SK-N-SH treated with all-trans-retinoic acid at 6 μM for 48 hours (cell line): ENCODE measurements around the gene PIK3R6.

ENCODE experiments used
- ATAC-seq: fragments of 200-7000 bp; cut with Tn5 transposase; 3 replicates; pipeline ENCODE4 v1.9.1; 2020; ENCODE audit warnings: mild to moderate bottlenecking, moderate library complexity
- ARNTL ChIP-seq: fragments of 450-650 bp; formaldehyde crosslinking; IDR thresholded peaks from 2 replicates; pipeline ENCODE4 v1.5.0; 2020; ENCODE audit warnings: low read depth, mild to moderate bottlenecking, moderate library complexity, borderline replicate concordance
- BACH2 ChIP-seq: fragments of 250-450 bp; sonication (Bioruptor Pico); IDR thresholded peaks from 2 replicates; pipeline ENCODE4 v1.9.0; 2021; ENCODE audit warnings: mild to moderate bottlenecking, borderline replicate concordance
- CREB5 ChIP-seq: fragments of 250-450 bp; sonication (Bioruptor Pico); IDR thresholded peaks from 2 replicates; pipeline ENCODE4 v1.5.1; 2020; ENCODE audit warnings: low read depth, mild to moderate bottlenecking, moderate library complexity
- CSDC2 ChIP-seq: fragments of 250-450 bp; sonication (Bioruptor Pico); IDR thresholded peaks from 2 replicates; pipeline ENCODE4 v1.5.0; 2020; ENCODE audit warnings: mild to moderate bottlenecking, moderate library complexity
- CSRNP3 ChIP-seq: fragments of 250-450 bp; sonication (Bioruptor Pico); IDR thresholded peaks from 2 replicates; pipeline ENCODE4 v1.5.1; 2021; ENCODE audit warnings: mild to moderate bottlenecking, moderate library complexity
- ESRRG ChIP-seq: fragments of 250-450 bp; sonication (Bioruptor Pico); IDR thresholded peaks from 2 replicates; pipeline ENCODE4 v1.6.1; 2021; ENCODE audit warnings: mild to moderate bottlenecking
- GLIS3 ChIP-seq: fragments of 250-450 bp; sonication (Bioruptor Pico); IDR thresholded peaks from 2 replicates; pipeline ENCODE4 v1.5.0; 2020; ENCODE audit warnings: mild to moderate bottlenecking, moderate library complexity
- ISL1 ChIP-seq: fragments of 250-450 bp; sonication (Bioruptor Pico); IDR thresholded peaks from 2 replicates; pipeline ENCODE4 v2.1.2; 2022; ENCODE audit warnings: mild to moderate bottlenecking, moderate library complexity
- OSR1 ChIP-seq: fragments of 250-450 bp; sonication (Bioruptor Pico); IDR thresholded peaks from 2 replicates; pipeline ENCODE4 v1.8.0; 2022; ENCODE audit warnings: moderate library complexity, mild to moderate bottlenecking, inconsistent platforms
- PATZ1 ChIP-seq: fragments of 250-450 bp; sonication (Bioruptor Pico); IDR thresholded peaks from 2 replicates; pipeline ENCODE4 v1.8.0; 2020; ENCODE audit warnings: mild to moderate bottlenecking, moderate library complexity, borderline replicate concordance
- POU6F1 ChIP-seq: fragments of 250-450 bp; sonication (Bioruptor Pico); IDR thresholded peaks from 2 replicates; pipeline ENCODE4 v1.8.0; 2021; ENCODE audit warnings: low read depth, mild to moderate bottlenecking, moderate library complexity, borderline replicate concordance
- PPARA ChIP-seq: fragments of 250-450 bp; sonication (Bioruptor Pico); IDR thresholded peaks from 2 replicates; pipeline ENCODE4 v1.5.0; 2020; ENCODE audit warnings: mild to moderate bottlenecking, borderline replicate concordance
- SNAI2 ChIP-seq: fragments of 250-450 bp; sonication (Bioruptor Pico); IDR thresholded peaks from 2 replicates; pipeline ENCODE4 v1.5.0; 2020; ENCODE audit warnings: mild to moderate bottlenecking, moderate library complexity
- TCF4 ChIP-seq: fragments of 250-450 bp; sonication (Bioruptor Pico); IDR thresholded peaks from 2 replicates; pipeline ENCODE4 v1.8.0; 2021; ENCODE audit warnings: mild to moderate bottlenecking, moderate library complexity, borderline replicate concordance
- TSHZ2 ChIP-seq: fragments of 250-450 bp; sonication (Bioruptor Pico); IDR thresholded peaks from 2 replicates; pipeline ENCODE4 v1.5.0; 2020; ENCODE audit warnings: mild to moderate bottlenecking, moderate library complexity
- ZC3H10 ChIP-seq: fragments of 250-450 bp; sonication (Bioruptor Pico); IDR thresholded peaks from 2 replicates; pipeline ENCODE4 v1.5.1; 2021; ENCODE audit warnings: mild to moderate bottlenecking, moderate library complexity
- ZFP3 ChIP-seq: fragments of 250-450 bp; sonication (Bioruptor Pico); IDR thresholded peaks from 2 replicates; pipeline ENCODE4 v1.5.0; 2020; ENCODE audit warnings: mild to moderate bottlenecking, moderate library complexity
- ZFP30 ChIP-seq: fragments of 450-650 bp; formaldehyde crosslinking; IDR thresholded peaks from 2 replicates; pipeline ENCODE4 v1.5.0; 2022; ENCODE audit warnings: mild to moderate bottlenecking, moderate library complexity
- ZNF565 ChIP-seq: fragments of 450-650 bp; formaldehyde crosslinking; conservative IDR thresholded peaks from 2 replicates; pipeline ENCODE4 v1.5.0; 2020; ENCODE audit warnings: low read depth, mild to moderate bottlenecking, moderate library complexity
- ZNF70 ChIP-seq: fragments of 450-650 bp; formaldehyde crosslinking; IDR thresholded peaks from 2 replicates; pipeline ENCODE4 v1.5.0; 2020; ENCODE audit warnings: mild to moderate bottlenecking, moderate library complexity
- ZNF8 ChIP-seq: fragments of 450-650 bp; formaldehyde crosslinking; IDR thresholded peaks from 2 replicates; pipeline ENCODE4 v1.5.0; 2020; ENCODE audit warnings: mild to moderate bottlenecking, moderate library complexity

PIK3R6 gene

GRCh38 chr17:8835106-8835505, 32.4 kb downstream of the PIK3R6 start:
- no peak for ATAC-seq

GRCh38 chr17:8832711-8833352, 34.6 kb downstream of the PIK3R6 start:
- no peak for TF ChIP-seq ZFP30 (CRISPR knock-in tag)
- TF ChIP-seq CREB5 (CRISPR knock-in tag) = no peak
- peak; percentile 75; the same call in 1 of the 2 replicates for TF ChIP-seq PATZ1 (CRISPR knock-in tag)
- no peak for TF ChIP-seq ARNTL (CRISPR knock-in tag)
- no peak for TF ChIP-seq ZFP3 (CRISPR knock-in tag)
- TF ChIP-seq TCF4 (CRISPR knock-in tag) = no peak
- no peak for TF ChIP-seq ZNF70 (CRISPR knock-in tag)
- no peak for TF ChIP-seq ESRRG (CRISPR knock-in tag)
- TF ChIP-seq, all 23 proteins: peak for 1
- ATAC-seq = peak; percentile 48

More at GRCh38 chr17:8835106-8835505, 32.4 kb downstream of the PIK3R6 start:
- no peak for TF ChIP-seq BACH2 (CRISPR knock-in tag)
- TF ChIP-seq ARNTL (CRISPR knock-in tag) = no peak
- no peak for TF ChIP-seq ZFP3 (CRISPR knock-in tag)
- TF ChIP-seq ZNF70 (CRISPR knock-in tag) = no peak
- TF ChIP-seq TCF4 (CRISPR knock-in tag) = no peak
- no peak for TF ChIP-seq CSRNP3 (CRISPR knock-in tag)
- TF ChIP-seq, all 23 proteins: peak for 0

- no peak for TF ChIP-seq SNAI2 (CRISPR knock-in tag)
- TF ChIP-seq ZNF565 (CRISPR knock-in tag) = no peak
- TF ChIP-seq, all 23 proteins: peak for 0
- ATAC-seq = no peak
Measured at GRCh38 chr17:8831234-8831849, 36.1 kb downstream of the PIK3R6 start.

GRCh38 chr17:8830141-8830540, 37.3 kb downstream of the PIK3R6 start:
- no peak for ATAC-seq
- TF ChIP-seq TCF4 (CRISPR knock-in tag) (no peak), CSRNP3 (CRISPR knock-in tag) (no peak), SNAI2 (CRISPR knock-in tag) (no peak), GLIS3 (CRISPR knock-in tag) (no peak), POU6F1 (no peak), ZNF70 (CRISPR knock-in tag) (no peak), ARNTL (CRISPR knock-in tag) (no peak), ZFP3 (CRISPR knock-in tag) (no peak), ZFP30 (CRISPR knock-in tag) (no peak), PPARA (CRISPR knock-in tag) (no peak), ISL1 (CRISPR knock-in tag) (no peak), OSR1 (CRISPR knock-in tag) (no peak), CSDC2 (no peak), ESRRG (CRISPR knock-in tag) (no peak), ZNF565 (CRISPR knock-in tag) (no peak), ZNF8 (CRISPR knock-in tag) (no peak), ZC3H10 (no peak), BACH2 (CRISPR knock-in tag) (no peak), TSHZ2 (CRISPR knock-in tag) (no peak)
